Astrocyte (in vitro differentiated cells and primary cell): ENCODE results near the gene SOBP. TPM values are rescaled to one million over a fixed set of nuclear protein-coding genes. Genes with fewer than 3 reads are reported as not detected.

Experiments used
- DNase-seq: peaks from one replicate; pipeline ENCODE4 v3.0.0-alpha.2; 2010; ENCODE audit warnings: low read depth
- FAIRE-seq: peaks from 2 replicates; lab custom pipeline; 2011; peaks lifted over from hg19 to GRCh38; lab: Jason Lieb, UNC
- H2AFZ ChIP-seq: 2 replicates; pipeline ENCODE4 v1.6.0; 2012; ENCODE audit warnings: low read depth, low read length, inconsistent platforms
- H3K27ac ChIP-seq: 2 replicates; pipeline ENCODE4 v1.5.1; 2011; ENCODE audit warnings: low read depth, low read length, inconsistent platforms
- H3K27me3 ChIP-seq: 2 replicates; pipeline ENCODE4 v1.6.0; 2011; ENCODE audit warnings: low read length, inconsistent platforms; ENCODE audit not compliant: insufficient read depth
- H3K36me3 ChIP-seq: 2 replicates; pipeline ENCODE4 v1.5.1; 2011; ENCODE audit warnings: low read length, inconsistent platforms; ENCODE audit not compliant: insufficient read depth
- H3K4me1 ChIP-seq: 2 replicates; pipeline ENCODE4 v1.5.1; 2011; ENCODE audit warnings: low read length, inconsistent platforms; ENCODE audit not compliant: insufficient read depth
- H3K4me2 ChIP-seq: 2 replicates; pipeline ENCODE4 v1.6.0; 2012; ENCODE audit warnings: low read length, inconsistent platforms
- H3K4me3 ChIP-seq: 2 replicates; pipeline ENCODE4 v1.5.1; 2011; ENCODE audit warnings: low read depth, mild to moderate bottlenecking, low read length, inconsistent platforms; ENCODE audit not compliant: insufficient read depth
- H3K79me2 ChIP-seq: 2 replicates; pipeline ENCODE4 v1.6.0; 2012; ENCODE audit warnings: mild to moderate bottlenecking, low read length, inconsistent platforms; ENCODE audit not compliant: insufficient read depth
- H3K9ac ChIP-seq: 2 replicates; pipeline ENCODE4 v1.6.0; 2012; ENCODE audit warnings: mild to moderate bottlenecking, low read length, inconsistent platforms
- H3K9me3 ChIP-seq: 2 replicates; pipeline ENCODE4 v1.5.1; 2012; ENCODE audit warnings: low read depth, mild to moderate bottlenecking, low read length, inconsistent platforms; ENCODE audit not compliant: insufficient read depth
- H4K20me1 ChIP-seq: 2 replicates; pipeline ENCODE4 v1.6.0; 2012; ENCODE audit warnings: low read length, inconsistent platforms; ENCODE audit not compliant: insufficient read depth
- H3K27ac Mint-ChIP-seq: one replicate; pipeline ENCODE4 v1.8.0; 2021; ENCODE audit warnings: mild to moderate bottlenecking, mixed read lengths; ENCODE audit not compliant: unreplicated experiment
- H3K27me3 Mint-ChIP-seq: one replicate; pipeline ENCODE4 v1.8.0; 2021; ENCODE audit warnings: low read depth, mixed read lengths; ENCODE audit not compliant: unreplicated experiment
- H3K36me3 Mint-ChIP-seq: one replicate; pipeline ENCODE4 v1.8.0; 2021; ENCODE audit warnings: low read depth, mixed read lengths; ENCODE audit not compliant: unreplicated experiment
- H3K4me1 Mint-ChIP-seq: one replicate; pipeline ENCODE4 v1.8.0; 2021; ENCODE audit warnings: low read depth, mixed read lengths; ENCODE audit not compliant: unreplicated experiment
- H3K4me3 Mint-ChIP-seq: one replicate; pipeline ENCODE4 v1.8.0; 2021; ENCODE audit warnings: mild to moderate bottlenecking, moderate library complexity, mixed read lengths; ENCODE audit not compliant: unreplicated experiment
- H3K9me3 Mint-ChIP-seq: one replicate; pipeline ENCODE4 v1.8.0; 2021; ENCODE audit warnings: mild to moderate bottlenecking, mixed read lengths; ENCODE audit not compliant: unreplicated experiment
- CTCF ChIP-seq: IDR thresholded peaks from 2 replicates; pipeline ENCODE4 v1.5.1; 2011; ENCODE audit warnings: low read depth, mild to moderate bottlenecking, inconsistent platforms, low read length, moderate library complexity; ENCODE audit not compliant: insufficient read depth
- EZH2 ChIP-seq: IDR thresholded peaks from 2 replicates; pipeline ENCODE4 v1.6.1; 2012; ENCODE audit warnings: mild to moderate bottlenecking, low read length, inconsistent platforms; ENCODE audit not compliant: insufficient read depth
- total RNA-seq: library from RNA; stranded (reverse); gene quantifications from 2 replicates; pipeline ENCODE4 v1.2.1, GENCODE V29; 2021

Gene SOBP
- total RNA-seq, 1 donor from 2014 or later: 4.7 TPM

- no peak overlapping the region for H2AFZ ChIP-seq
- no peaks in the 10 kb centered on the region for H3K9me3 ChIP-seq
- no peaks in the 10 kb centered on the region for H3K27me3 ChIP-seq
- no peak for FAIRE-seq
- H3K36me3 Mint-ChIP-seq: peaks cover 4% of the 10 kb centered on the region
- no peaks in the 10 kb centered on the region for H3K27me3 Mint-ChIP-seq
- H3K9me3 Mint-ChIP-seq: peaks cover 3% of the 10 kb centered on the region
- H3K9ac ChIP-seq: no peak overlapping the region
- TF ChIP-seq CTCF (no peak), EZH2 (no peak)
- no peak overlapping the region for H3K4me3 ChIP-seq
- H3K79me2 ChIP-seq: no peaks in the 10 kb centered on the region
- H3K4me1 Mint-ChIP-seq: peaks cover 22% of the 10 kb centered on the region
- no peak overlapping the region for H3K27ac Mint-ChIP-seq
- H3K4me1 ChIP-seq: no peaks in the 10 kb centered on the region
- H4K20me1 ChIP-seq: no peaks in the 10 kb centered on the region
- no peak overlapping the region for H3K4me3 Mint-ChIP-seq
- no peak for DNase-seq
- no peaks in the 10 kb centered on the region for H3K36me3 ChIP-seq
- H3K27ac ChIP-seq: no peak overlapping the region
- no peak overlapping the region for H3K4me2 ChIP-seq
Measured at GRCh38 chr6:107590378-107590777, 100.5 kb downstream of the SOBP start.

- H3K79me2 ChIP-seq: no peaks in the 10 kb centered on the region
- no peaks in the 10 kb centered on the region for H3K4me1 ChIP-seq
- no peak overlapping the region for H3K9ac ChIP-seq
- Mint-ChIP-seq H3K4me1 (peaks cover 17% of the 10 kb centered on the region), H3K27ac (no peak overlapping the region), H3K9me3 (peaks cover 3% of the 10 kb centered on the region), H3K4me3 (no peak overlapping the region), H3K36me3 (peaks cover 4% of the 10 kb centered on the region), H3K27me3 (no peaks in the 10 kb centered on the region)
- H4K20me1 ChIP-seq: no peaks in the 10 kb centered on the region
- no peaks in the 10 kb centered on the region for H3K36me3 ChIP-seq
- H3K27me3 ChIP-seq: no peaks in the 10 kb centered on the region
- no peaks in the 10 kb centered on the region for H3K9me3 ChIP-seq
- no peak overlapping the region for H3K4me3 ChIP-seq
- H2AFZ ChIP-seq: no peak overlapping the region
- no peak overlapping the region for H3K4me2 ChIP-seq
- no peak for TF ChIP-seq EZH2
- no peak for TF ChIP-seq CTCF
- FAIRE-seq: no peak
- DNase-seq: no peak
- no peak overlapping the region for H3K27ac ChIP-seq
Measured at GRCh38 chr6:107591346-107591745, 101.4 kb downstream of the SOBP start.

- Mint-ChIP-seq H3K27me3 (no peaks in the 10 kb centered on the region), H3K9me3 (peaks cover 3% of the 10 kb centered on the region), H3K36me3 (peaks cover 4% of the 10 kb centered on the region), H3K27ac (no peak overlapping the region), H3K4me1 (peaks cover 17% of the 10 kb centered on the region), H3K4me3 (no peak overlapping the region)
- TF ChIP-seq EZH2 (no peak), CTCF (no peak)
- Histone ChIP-seq H4K20me1 (no peaks in the 10 kb centered on the region), H3K4me1 (no peaks in the 10 kb centered on the region), H3K9me3 (no peaks in the 10 kb centered on the region), H3K9ac (no peak overlapping the region), H3K27me3 (no peaks in the 10 kb centered on the region), H3K79me2 (no peaks in the 10 kb centered on the region), H3K36me3 (no peaks in the 10 kb centered on the region), H3K4me2 (no peak overlapping the region), H2AFZ (no peak overlapping the region), H3K4me3 (no peak overlapping the region), H3K27ac (no peak overlapping the region)
- DNase-seq (no peak), FAIRE-seq (no peak)
Measured at GRCh38 chr6:107592806-107593205, 102.9 kb downstream of the SOBP start.
